GM18507 (cell line): ENCODE measurements around the gene MB.
A peak's percentile ranks its signal among the peaks of the same experiment; 100 is the strongest.

Experiments
- DNase-seq: peaks from one replicate; pipeline ENCODE4 v3.0.0; 2011; ENCODE audit warnings: low read depth; ENCODE audit not compliant: insufficient read length; ENCODE audit errors: extremely low spot score
- FAIRE-seq: peaks from 2 replicates; lab custom pipeline; 2011; peaks lifted over from hg19 to GRCh38; lab: Jason Lieb, UNC

MB gene

GRCh38 chr22:35601013-35601580 is 16.0 kb downstream of the MB start:
- FAIRE-seq (no peak), DNase-seq (no peak)

- FAIRE-seq (no peak), DNase-seq (no peak)
Observed at GRCh38 chr22:35600476-35600875, 16.7 kb downstream of the MB start.

- FAIRE-seq (no peak), DNase-seq (no peak)
Observed at GRCh38 chr22:35599364-35599763, 17.8 kb downstream of the MB start.

- no peak for DNase-seq
- FAIRE-seq, result no peak
Observed at GRCh38 chr22:35598396-35598710, 18.8 kb downstream of the MB start.

- DNase-seq, result no peak
- no peak for FAIRE-seq
Observed at GRCh38 chr22:35597692-35598395, 19.3 kb downstream of the MB start.

GRCh38 chr22:35596821-35597220 is 20.3 kb downstream of the MB start:
- FAIRE-seq (no peak), DNase-seq (no peak)

GRCh38 chr22:35594686-35595085 is 22.4 kb downstream of the MB start:
- FAIRE-seq, result no peak
- no peak for DNase-seq

GRCh38 chr22:35593891-35594470 is 23.1 kb downstream of the MB start:
- DNase-seq (no peak), FAIRE-seq (no peak)

- FAIRE-seq, result no peak
- DNase-seq, result no peak
Observed at GRCh38 chr22:35593071-35593890, 23.8 kb downstream of the MB start.

GRCh38 chr22:35592418-35592967 is 24.6 kb downstream of the MB start:
- DNase-seq (no peak), FAIRE-seq (no peak)

GRCh38 chr22:35591714-35592417 is 25.3 kb downstream of the MB start:
- DNase-seq (no peak), FAIRE-seq (no peak)

- no peak for DNase-seq
Observed at GRCh38 chr22:35590634-35591295, 26.4 kb downstream of the MB start.

GRCh38 chr22:35589756-35590093 is 27.4 kb downstream of the MB start:
- DNase-seq, result no peak
- FAIRE-seq, result no peak

More at GRCh38 chr22:35590634-35591295, 26.4 kb downstream of the MB start:
- no peak for FAIRE-seq

GRCh38 chr22:35589071-35589755 is 27.9 kb downstream of the MB start:
- no peak for FAIRE-seq
- no peak for DNase-seq

- DNase-seq (no peak), FAIRE-seq (no peak)
Observed at GRCh38 chr22:35587896-35588295, 29.2 kb downstream of the MB start.

- no peak for DNase-seq
- no peak for FAIRE-seq
Observed at GRCh38 chr22:35587447-35587870, 29.7 kb downstream of the MB start.

- FAIRE-seq, result no peak
- no peak for DNase-seq
Observed at GRCh38 chr22:35586771-35587170, 30.4 kb downstream of the MB start.

GRCh38 chr22:35582861-35583670 is 34.1 kb downstream of the MB start:
- FAIRE-seq, result peak; percentile 65

More at GRCh38 chr22:35582861-35583670, 34.1 kb downstream of the MB start:
- DNase-seq, result peak; percentile 72
